CD4-positive, CD25-positive, alpha-beta regulatory T cell (primary cell): ENCODE measurements around the gene UBE2V1. TPM values are rescaled to one million over a fixed set of nuclear protein-coding genes. Genes with fewer than 3 reads are reported as not detected.

Experiments
- ATAC-seq, 2 donors: fragments of 150-1000 bp; cut with Tn5 transposase; one replicate each; pipeline ENCODE4 v1.10.0; 2021; ENCODE audit warnings: low read depth in 2 of 2, moderate number of reproducible peaks in 2 of 2, moderate library complexity in 1 of 2
- DNase-seq, 3 donors: peaks; one replicate each; pipeline versions ENCODE4 v3.0.0 to v3.0.0-alpha.2; 2012 to 2022; ENCODE audit warnings: mixed read lengths in 1 of 3
- H3K27ac ChIP-seq: one replicate; pipeline ENCODE4 v1.7.0; 2013; ENCODE audit warnings: mild to moderate bottlenecking, low read length; ENCODE audit not compliant: insufficient read depth, poor library complexity, severe bottlenecking
- H3K27me3 ChIP-seq: one replicate; pipeline ENCODE4 v1.7.0; 2013; ENCODE audit warnings: low read length; ENCODE audit not compliant: control insufficient read depth, insufficient read depth
- H3K36me3 ChIP-seq: one replicate; pipeline ENCODE4 v1.7.0; 2013; ENCODE audit warnings: mild to moderate bottlenecking, low read length, moderate library complexity; ENCODE audit not compliant: control insufficient read depth, insufficient read depth
- H3K4me1 ChIP-seq: 2 replicates; pipeline ENCODE4 v1.7.0; 2013; ENCODE audit warnings: mild to moderate bottlenecking, low read length; ENCODE audit not compliant: insufficient read depth, control insufficient read depth, poor library complexity, severe bottlenecking
- H3K4me3 ChIP-seq: one replicate; pipeline ENCODE4 v1.7.0; 2013; ENCODE audit warnings: low read depth, mild to moderate bottlenecking, low read length, moderate library complexity
- H3K9me3 ChIP-seq, 2 experiments: 1 replicate in 1 of 2; 2 replicates in 1 of 2; pipeline ENCODE4 v1.7.0; 2013; ENCODE audit warnings: low read length in 2 of 2, mild to moderate bottlenecking in 1 of 2, moderate library complexity in 1 of 2; ENCODE audit not compliant: control insufficient read depth in 2 of 2
- H3K27ac Mint-ChIP-seq, 3 donors: one replicate each; pipeline ENCODE4 v1.8.0; 2020 to 2022; ENCODE audit warnings: mild to moderate bottlenecking in 3 of 3, mixed read lengths in 3 of 3, moderate library complexity in 2 of 3
- H3K27me3 Mint-ChIP-seq: one replicate; pipeline ENCODE4 v1.8.0; 2022; ENCODE audit warnings: mild to moderate bottlenecking, mixed read lengths
- H3K36me3 Mint-ChIP-seq: one replicate; pipeline ENCODE4 v1.8.0; 2020; ENCODE audit warnings: mixed read lengths
- H3K4me1 Mint-ChIP-seq, 4 donors: one replicate each; pipeline ENCODE4 v1.8.0; 2020 to 2022; ENCODE audit warnings: mixed read lengths in 4 of 4, mild to moderate bottlenecking in 1 of 4
- H3K4me3 Mint-ChIP-seq, 4 donors: one replicate each; pipeline ENCODE4 v1.8.0; 2020 to 2022; ENCODE audit warnings: mild to moderate bottlenecking in 4 of 4, mixed read lengths in 4 of 4, moderate library complexity in 3 of 4
- H3K9me3 Mint-ChIP-seq, 7 donors: one replicate each; pipeline ENCODE4 v1.8.0; 2020 to 2022; ENCODE audit warnings: mixed read lengths in 7 of 7, mild to moderate bottlenecking in 3 of 7, moderate library complexity in 2 of 7
- polyA plus RNA-seq, 4 donors: library from polyadenylated mRNA; unstranded; fragments of 300-500 nt; fragmentation: Illumina TruSeq; gene quantifications; one replicate each; pipeline ENCODE4 v1.2.3, GENCODE V29; 2021
- total RNA-seq: library from RNA; stranded (reverse); gene quantifications from one replicate; pipeline ENCODE4 v1.2.3, GENCODE V29; 2022

UBE2V1 gene
- total and polyA plus RNA-seq, 5 donors from 2014 or later = 115 to 130 (median 124) TPM

GRCh38 chr20:50041246-50041873 is 71.6 kb downstream of the UBE2V1 start:
- Histone ChIP-seq H3K4me1 (no peaks in the 10 kb centered on the region), H3K4me3 (no peak overlapping the region), H3K27ac (no peak overlapping the region), H3K36me3 (no peaks in the 10 kb centered on the region), H3K9me3 (no peaks in the 10 kb centered on the region), H3K27me3 (peaks cover 3% of the 10 kb centered on the region)
- DNase-seq = no peak
- peak overlapping the region in 2 of 3 donors; percentile 43 to 74 for H3K27ac Mint-ChIP-seq
- H3K27me3 Mint-ChIP-seq = peaks cover 9% of the 10 kb centered on the region
- H3K4me1 Mint-ChIP-seq = peaks cover 0 to 3% (median 0%) of the 10 kb centered on the region in 4 donors
- peaks cover 0 to 2% (median 0%) of the 10 kb centered on the region in 7 donors for H3K9me3 Mint-ChIP-seq
- peaks cover 5% of the 10 kb centered on the region for H3K36me3 Mint-ChIP-seq
- ATAC-seq = no peak
- no peak overlapping the region for H3K4me3 Mint-ChIP-seq

DNA sequence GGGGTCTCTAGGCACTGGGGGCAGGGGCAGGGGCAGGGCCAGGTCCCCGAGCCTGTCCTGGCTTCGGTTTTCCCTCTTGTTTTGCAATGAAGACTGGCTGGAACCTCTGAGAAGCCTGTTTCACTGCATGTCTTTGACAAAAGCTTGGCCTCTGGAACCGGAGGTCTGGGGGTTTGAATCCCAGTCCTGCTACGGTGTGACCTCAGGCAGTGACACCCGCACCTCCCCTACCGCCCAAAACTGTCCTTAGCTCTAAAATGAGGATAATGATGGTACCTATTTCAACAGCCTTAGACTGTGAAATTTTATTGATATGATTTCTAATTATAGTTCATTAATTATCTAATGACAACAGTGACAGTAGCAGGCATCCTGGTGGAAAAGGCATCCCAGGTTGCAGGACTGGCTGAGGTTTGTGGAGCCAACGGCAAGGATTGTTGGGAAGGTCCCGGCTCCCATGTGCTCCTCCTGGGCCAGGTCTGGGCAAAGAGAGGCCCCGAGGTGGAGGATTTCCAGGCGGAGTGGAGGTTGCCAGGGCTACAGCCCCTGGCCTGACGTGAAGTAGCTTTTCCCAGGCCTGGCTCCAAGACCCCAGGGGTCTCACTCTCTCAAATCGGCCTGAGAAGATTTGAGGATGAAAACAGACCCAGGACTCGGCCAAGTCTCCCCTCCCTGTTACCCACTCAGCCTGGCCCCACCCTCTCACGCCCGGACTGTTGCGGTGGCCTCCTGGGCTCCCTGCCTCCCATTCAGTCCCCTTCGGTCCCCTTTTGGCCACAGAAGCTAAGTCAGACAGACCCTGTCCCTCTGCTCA is 72.3 kb downstream of the UBE2V1 start:
- Mint-ChIP-seq H3K27me3 (peaks cover 2% of the 10 kb centered on the region), H3K36me3 (peaks cover 2% of the 10 kb centered on the region), H3K4me1 (peaks cover 0 to 3% (median 0%) of the 10 kb centered on the region in 4 donors), H3K9me3 (peaks cover 0 to 1% (median 0%) of the 10 kb centered on the region in 7 donors), H3K4me3 (no peak overlapping the region), H3K27ac (peak overlapping the region in 1 of 3 donors; percentile 74)
- ATAC-seq = no peak
- no peaks in the 10 kb centered on the region for H3K27me3 ChIP-seq
- DNase-seq = no peak
- H3K36me3 ChIP-seq = no peaks in the 10 kb centered on the region
- no peaks in the 10 kb centered on the region for H3K4me1 ChIP-seq
- no peak overlapping the region for H3K27ac ChIP-seq
- no peak overlapping the region for H3K4me3 ChIP-seq
- H3K9me3 ChIP-seq = no peaks in the 10 kb centered on the region

DNA sequence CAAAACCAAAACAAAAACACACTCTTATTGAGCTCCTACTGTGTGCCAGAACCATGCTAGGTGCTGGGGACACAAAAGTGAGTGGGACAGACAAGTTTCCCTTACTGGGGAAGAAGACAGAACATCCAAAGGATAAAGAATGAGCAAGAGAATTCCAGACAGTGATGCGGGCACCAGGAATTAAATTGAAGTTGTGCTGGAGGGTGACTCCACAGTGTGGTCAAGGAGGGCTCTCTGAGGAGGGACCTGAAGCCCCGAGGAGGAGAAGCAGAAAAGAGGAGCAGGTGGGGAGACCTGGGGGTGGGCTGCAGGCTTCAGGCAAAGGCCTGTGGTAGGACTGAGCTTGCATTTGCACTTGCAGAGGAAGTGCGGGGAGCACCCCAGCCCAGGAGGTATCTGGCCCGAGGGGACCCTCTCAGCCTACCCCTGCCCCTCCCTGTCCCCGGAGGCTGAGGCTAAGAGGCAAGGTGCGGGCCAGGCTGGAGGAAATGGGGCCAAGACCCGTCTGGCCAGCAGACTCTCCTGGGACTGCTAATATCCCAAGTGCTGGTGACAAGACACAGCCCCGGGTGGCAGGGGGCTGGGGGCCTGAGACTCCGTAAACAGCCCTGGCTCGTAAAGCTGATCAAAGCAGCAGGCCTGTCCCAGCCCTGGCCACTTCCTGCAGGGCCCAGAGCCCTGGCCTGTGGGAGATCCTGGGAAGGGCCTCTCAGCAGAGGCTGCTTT is 73.1 kb downstream of the UBE2V1 start:
- H3K36me3 ChIP-seq = no peaks in the 10 kb centered on the region
- Mint-ChIP-seq H3K4me1 (peaks cover 0 to 3% (median 0%) of the 10 kb centered on the region in 4 donors), H3K36me3 (no peaks in the 10 kb centered on the region), H3K9me3 (no peaks in the 10 kb centered on the region), H3K4me3 (no peak overlapping the region), H3K27ac (no peak overlapping the region), H3K27me3 (no peaks in the 10 kb centered on the region)
- no peaks in the 10 kb centered on the region for H3K4me1 ChIP-seq
- no peaks in the 10 kb centered on the region for H3K9me3 ChIP-seq
- H3K27ac ChIP-seq = no peak overlapping the region
- H3K27me3 ChIP-seq = no peaks in the 10 kb centered on the region
- H3K4me3 ChIP-seq = no peak overlapping the region
- no peak for ATAC-seq
- no peak for DNase-seq

- no peaks in the 10 kb centered on the region for H3K9me3 Mint-ChIP-seq
- peak overlapping the region in 1 of 3 donors; percentile 49 for H3K27ac Mint-ChIP-seq
- H3K36me3 Mint-ChIP-seq = no peaks in the 10 kb centered on the region
- no peaks in the 10 kb centered on the region for H3K9me3 ChIP-seq
- no peaks in the 10 kb centered on the region for H3K27me3 ChIP-seq
- no peaks in the 10 kb centered on the region for H3K27me3 Mint-ChIP-seq
- H3K4me1 ChIP-seq = no peaks in the 10 kb centered on the region
- ATAC-seq = no peak
- H3K4me1 Mint-ChIP-seq = peaks cover 0 to 3% (median 0%) of the 10 kb centered on the region in 4 donors
- no peak overlapping the region for H3K27ac ChIP-seq
- no peaks in the 10 kb centered on the region for H3K36me3 ChIP-seq
- no peak overlapping the region for H3K4me3 Mint-ChIP-seq
- H3K4me3 ChIP-seq = no peak overlapping the region
- DNase-seq = no peak
Measured at GRCh38 chr20:50038574-50038991, 74.4 kb downstream of the UBE2V1 start.

- no peak overlapping the region for H3K4me3 ChIP-seq
- Mint-ChIP-seq H3K27me3 (no peaks in the 10 kb centered on the region), H3K36me3 (no peaks in the 10 kb centered on the region), H3K27ac (peak overlapping the region in 1 of 3 donors; percentile 49), H3K4me1 (peaks cover 0 to 3% (median 0%) of the 10 kb centered on the region in 4 donors), H3K9me3 (no peaks in the 10 kb centered on the region), H3K4me3 (no peak overlapping the region)
- ATAC-seq (no peak), DNase-seq (no peak)
- no peak overlapping the region for H3K27ac ChIP-seq
- H3K36me3 ChIP-seq = no peaks in the 10 kb centered on the region
- H3K9me3 ChIP-seq = no peaks in the 10 kb centered on the region
- no peaks in the 10 kb centered on the region for H3K27me3 ChIP-seq
- H3K4me1 ChIP-seq = no peaks in the 10 kb centered on the region
Measured at GRCh38 chr20:50038169-50038568, 74.8 kb downstream of the UBE2V1 start.

DNA sequence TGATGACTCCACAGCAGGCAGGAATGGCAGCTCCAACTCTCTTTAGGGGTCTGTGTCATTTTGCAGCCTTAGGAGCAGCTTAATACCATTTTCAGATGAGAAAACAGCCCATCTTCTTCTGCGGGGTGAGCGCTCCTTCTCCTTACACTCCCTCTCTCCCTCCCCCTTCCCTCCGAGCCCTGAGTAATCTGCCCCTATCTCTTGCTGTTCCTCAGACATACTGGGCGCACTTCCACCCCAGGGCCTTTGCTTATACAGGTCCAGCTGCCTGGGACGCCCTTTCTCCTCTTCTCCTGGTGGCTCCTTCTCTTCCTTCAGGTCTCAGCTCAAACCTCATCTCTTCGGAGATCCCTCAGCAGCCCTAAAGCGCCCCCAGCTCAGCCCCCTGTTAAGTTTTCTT is 75.4 kb downstream of the UBE2V1 start:
- H3K27me3 Mint-ChIP-seq = no peaks in the 10 kb centered on the region
- peaks cover 0 to 3% (median 0%) of the 10 kb centered on the region in 4 donors for H3K4me1 Mint-ChIP-seq
- no peak overlapping the region for H3K4me3 Mint-ChIP-seq
- DNase-seq (no peak), ATAC-seq (no peak)
- no peaks in the 10 kb centered on the region for H3K36me3 Mint-ChIP-seq
- Histone ChIP-seq H3K4me1 (no peaks in the 10 kb centered on the region), H3K27me3 (no peaks in the 10 kb centered on the region), H3K36me3 (no peaks in the 10 kb centered on the region), H3K27ac (no peak overlapping the region), H3K4me3 (no peak overlapping the region), H3K9me3 (no peaks in the 10 kb centered on the region)
- H3K9me3 Mint-ChIP-seq = no peaks in the 10 kb centered on the region
- H3K27ac Mint-ChIP-seq = no peak overlapping the region

DNA sequence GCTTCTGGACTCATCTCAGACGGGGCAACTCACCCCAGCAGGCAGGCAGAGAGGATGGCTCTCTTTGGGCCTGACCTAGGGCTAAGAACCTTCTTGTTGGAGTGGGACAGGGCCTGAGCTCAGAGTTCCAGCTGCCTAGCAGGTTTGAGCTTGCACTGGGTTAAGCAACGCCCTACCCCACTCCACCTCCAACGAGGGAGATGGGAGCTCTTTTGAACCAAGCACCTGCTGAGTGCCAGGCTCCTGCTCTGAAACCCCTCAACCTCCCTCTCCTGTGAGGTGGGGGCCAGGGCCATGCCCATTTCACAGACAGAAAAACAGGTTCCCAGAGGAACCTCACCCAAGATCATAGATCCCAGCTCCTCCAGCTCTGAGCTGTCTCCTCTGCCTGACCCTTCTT is 75.8 kb downstream of the UBE2V1 start:
- no peak for ATAC-seq
- Mint-ChIP-seq H3K27me3 (no peaks in the 10 kb centered on the region), H3K9me3 (peaks cover 0 to under 1% (median 0%) of the 10 kb centered on the region in 7 donors), H3K4me3 (no peak overlapping the region), H3K4me1 (peaks cover 0 to 3% (median 0%) of the 10 kb centered on the region in 4 donors), H3K27ac (no peak overlapping the region), H3K36me3 (no peaks in the 10 kb centered on the region)
- H3K27me3 ChIP-seq = no peaks in the 10 kb centered on the region
- H3K9me3 ChIP-seq = no peaks in the 10 kb centered on the region
- H3K27ac ChIP-seq = no peak overlapping the region
- H3K4me3 ChIP-seq = no peak overlapping the region
- no peak for DNase-seq
- no peaks in the 10 kb centered on the region for H3K4me1 ChIP-seq
- H3K36me3 ChIP-seq = no peaks in the 10 kb centered on the region
